NT2/D1 (cell line): Measurements from ENCODE around the gene PHLDA2.

Source experiments
- SUZ12 ChIP-seq: IDR thresholded peaks from 2 replicates; pipeline ENCODE4 v1.6.1; 2011; ENCODE audit not compliant: insufficient read length, insufficient read depth; ENCODE audit errors: extremely low read depth
- YY1 ChIP-seq: IDR thresholded peaks from 2 replicates; pipeline ENCODE4 v1.6.1; 2011; ENCODE audit not compliant: insufficient read length, insufficient read depth

DNA sequence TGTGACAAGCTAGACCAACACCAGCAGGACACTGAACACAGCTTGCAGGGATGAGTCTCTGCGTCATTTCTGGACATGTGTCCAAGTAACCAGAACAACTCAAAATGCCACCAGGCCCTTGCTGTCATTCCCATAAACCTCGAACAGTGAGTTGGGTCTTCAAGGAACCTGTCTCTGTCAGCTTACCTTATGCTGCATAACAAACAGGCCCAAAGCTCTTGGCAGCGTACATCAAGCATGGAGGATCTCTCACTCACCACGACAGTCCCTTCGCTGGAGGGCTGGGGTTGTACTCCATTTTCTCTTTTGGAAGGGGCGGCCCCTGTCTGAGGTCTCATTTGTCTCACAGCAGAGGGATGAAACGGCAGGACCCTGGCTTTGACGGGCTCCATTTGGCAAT lies 50.4 kb downstream of the PHLDA2 start:
- TF ChIP-seq YY1 (no peak), SUZ12 (no peak)
